Colonic mucosa (tissue), 4 donors: ENCODE data around the gene C6orf141. TPM values are rescaled to one million over a fixed set of nuclear protein-coding genes. Genes with fewer than 3 reads are reported as not detected.

Experiments
- DNase-seq: peaks from one replicate; pipeline ENCODE4 v3.0.0-alpha.2; 2020
- H3K27ac ChIP-seq: fragments of 200-600 bp; one replicate; pipeline ENCODE4 v1.8.0; 2021
- H3K27me3 ChIP-seq: fragments of 200-600 bp; one replicate; pipeline ENCODE4 v1.8.0; 2021
- H3K36me3 ChIP-seq: fragments of 200-600 bp; one replicate; pipeline ENCODE4 v1.8.0; 2021
- H3K4me1 ChIP-seq: fragments of 200-600 bp; one replicate; pipeline ENCODE4 v1.8.0; 2021; ENCODE audit warnings: mild to moderate bottlenecking
- H3K4me3 ChIP-seq: fragments of 200-600 bp; one replicate; pipeline ENCODE4 v1.8.0; 2021
- H3K9ac ChIP-seq, 2 donors: one replicate each; pipeline ENCODE4 v1.7.0; 2013; ENCODE audit warnings: control low read depth in 2 of 2, low read depth in 2 of 2, low read length in 2 of 2
- H3K9me3 ChIP-seq: fragments of 200-600 bp; one replicate; pipeline ENCODE4 v1.8.0; 2021
- CTCF ChIP-seq: fragments of 200-600 bp; IDR thresholded peaks from one replicate; pipeline ENCODE4 v1.8.0; 2022; ENCODE audit warnings: antibody characterized with exemption, mild to moderate bottlenecking
- intact Hi-C: fragments of 100-400 bp; cut with DNase I; formaldehyde crosslinking; loops from one replicate; pipeline ENCODE4 v1.14.1; 2022
- total RNA-seq, 2 donors: library from RNA; stranded (reverse); fragmentation: NEBNext Ultra II Directional in 1 of 2; extraction: Animal tissue kit (Norgen Biotek cat#: 25700) in 1 of 2; gene quantifications; one replicate each; pipeline ENCODE4 v1.2.1, GENCODE V29; 2021
- donor health status: healthy.
- donor health status: DM: no; HTN: no; CAD: no.
- donor health status: DM: no; HTN: no; CAD: no.

C6orf141 gene
- total RNA-seq, 2 donors from 2014 or later = 10.4 to 11.2 TPM

GRCh38 chr6:49528571-49528970, 21.9 kb upstream of the C6orf141 start:
- intact Hi-C loops = no loop called here
- peaks cover 3% of the 10 kb centered on the region for H3K4me1 ChIP-seq

GRCh38 chr6:49530141-49530776, 20.2 kb upstream of the C6orf141 start:
- intact Hi-C loops = no loop called here

More at GRCh38 chr6:49528571-49528970, 21.9 kb upstream of the C6orf141 start:
- no peak overlapping the region for H3K4me3 ChIP-seq
- no peak for DNase-seq
- H3K36me3 ChIP-seq = no peaks in the 10 kb centered on the region
- no peaks in the 10 kb centered on the region for H3K27me3 ChIP-seq
- no peak overlapping the region for H3K9ac ChIP-seq
- no peaks in the 10 kb centered on the region for H3K9me3 ChIP-seq
- TF ChIP-seq CTCF = no peak
- no peak overlapping the region for H3K27ac ChIP-seq

GRCh38 chr6:49531774-49532569, 18.5 kb upstream of the C6orf141 start:
- intact Hi-C loops = loop anchor here (2.0 kb wide), 1 partner anchor 77 kb away; no protein-coding TSS in a partner anchor
- Histone ChIP-seq H3K36me3 (no peaks in the 10 kb centered on the region), H3K27me3 (no peaks in the 10 kb centered on the region), H3K4me1 (peaks cover 3% of the 10 kb centered on the region), H3K9me3 (no peaks in the 10 kb centered on the region), H3K4me3 (no peak overlapping the region), H3K9ac (no peak overlapping the region), H3K27ac (no peak overlapping the region)
- peak; percentile 72 for TF ChIP-seq CTCF
- no peak for DNase-seq

More at GRCh38 chr6:49530141-49530776, 20.2 kb upstream of the C6orf141 start:
- no peak for DNase-seq
- Histone ChIP-seq H3K9me3 (no peaks in the 10 kb centered on the region), H3K36me3 (no peaks in the 10 kb centered on the region), H3K4me1 (peaks cover 3% of the 10 kb centered on the region), H3K4me3 (no peak overlapping the region), H3K9ac (no peak overlapping the region), H3K27ac (no peak overlapping the region), H3K27me3 (no peaks in the 10 kb centered on the region)
- TF ChIP-seq CTCF = no peak

- no peaks in the 10 kb centered on the region for H3K4me1 ChIP-seq
- H3K27ac ChIP-seq = no peak overlapping the region
- intact Hi-C loops = no loop called here
- no peak for DNase-seq
- H3K36me3 ChIP-seq = no peaks in the 10 kb centered on the region
- no peaks in the 10 kb centered on the region for H3K9me3 ChIP-seq
- no peak overlapping the region for H3K9ac ChIP-seq
- no peak overlapping the region for H3K4me3 ChIP-seq
- H3K27me3 ChIP-seq = no peaks in the 10 kb centered on the region
- no peak for TF ChIP-seq CTCF
These were observed 14.7 kb upstream of the C6orf141 start for GRCh38 chr6:49535795-49536194.

GRCh38 chr6:49539102-49539501, 11.4 kb upstream of the C6orf141 start:
- no peaks in the 10 kb centered on the region for H3K36me3 ChIP-seq
- intact Hi-C loops = no loop called here
- DNase-seq = no peak
- TF ChIP-seq CTCF = no peak
- no peak overlapping the region for H3K4me3 ChIP-seq
- H3K9me3 ChIP-seq = no peaks in the 10 kb centered on the region
- H3K9ac ChIP-seq = no peak overlapping the region
- H3K27ac ChIP-seq = no peak overlapping the region
- no peaks in the 10 kb centered on the region for H3K27me3 ChIP-seq
- no peaks in the 10 kb centered on the region for H3K4me1 ChIP-seq
